ENCODE measurements around the gene DAP. TPM values are rescaled to one million over a fixed set of nuclear protein-coding genes. Genes with fewer than 3 reads are reported as not detected.

DAP gene
- total and polyA plus RNA-seq, 2 of the 13 experiments (the other 11 are each of a cell fraction or from before 2014, with no cell fraction given): 22.0 to 57.5 TPM

DNA sequence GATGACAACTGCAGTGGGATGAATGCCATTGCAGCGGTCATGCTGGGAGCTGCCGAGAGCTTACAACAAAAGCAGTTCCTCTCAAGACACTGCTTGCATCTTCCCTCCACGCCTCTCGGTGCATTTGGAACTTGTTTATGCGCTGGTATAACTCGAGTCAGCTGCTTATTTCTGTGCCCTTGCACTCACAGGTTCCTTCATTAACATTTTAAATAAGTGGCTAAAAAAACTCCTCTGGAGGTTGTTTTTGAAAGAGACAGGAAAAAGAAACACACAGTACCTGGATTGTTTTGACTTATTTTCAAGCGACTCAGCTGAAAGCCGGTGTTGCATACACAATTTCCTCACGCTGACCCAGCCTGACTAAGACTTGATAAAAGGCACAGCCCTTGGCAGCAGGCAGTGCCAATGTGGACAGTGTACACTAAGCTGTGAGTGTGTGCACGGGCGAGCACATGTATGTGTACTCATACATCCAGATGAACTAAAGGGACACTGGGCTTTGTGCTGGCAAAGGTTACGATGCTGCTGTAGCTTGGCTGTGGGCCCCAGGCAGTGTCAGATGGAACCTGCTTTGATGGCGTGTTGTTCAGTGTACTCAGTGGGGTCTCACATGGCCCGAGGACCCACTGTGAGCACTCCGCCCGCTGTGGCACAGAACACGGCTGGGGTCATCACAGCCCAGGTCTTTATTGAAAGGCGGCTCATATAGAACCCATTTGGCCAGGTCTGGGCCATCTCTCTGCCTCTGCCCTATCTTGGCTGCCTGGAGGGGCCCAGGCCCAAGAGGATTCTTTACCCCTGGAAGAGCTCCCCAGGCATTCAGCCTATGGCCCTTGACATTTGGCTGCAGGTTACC, 104.8 kb downstream of the DAP start:
- Histone ChIP-seq H3K36me3 (replicated peaks in 1 of 2; ENCODE audit: control insufficient read depth in 1 of 2, insufficient read depth in 2 of 2, low read length in 2 of 2) (no peaks in the 10 kb centered on the region), H3K9ac (ENCODE audit: insufficient read depth, low read depth, low read length) (no peak overlapping the region), H2AFZ (ENCODE audit: low read length) (no peak overlapping the region), H3K4me2 (ENCODE audit: low read depth, low read length) (no peak overlapping the region), H3K9me3 (ENCODE audit: low read length) (no peaks in the 10 kb centered on the region), H3K27me3 (ENCODE audit: control insufficient read depth in 1 of 2, insufficient read depth in 2 of 2, low read length in 2 of 2) (peaks cover 4 to 32% of the 10 kb centered on the region in 2 experiments; a peak in 3 of 5 replicates), H3K27ac (ENCODE audit: extremely low read length, insufficient read depth, low read length) (no peak overlapping the region), H3K79me2 (ENCODE audit: insufficient read depth, low read length) (no peaks in the 10 kb centered on the region), H3K4me3 (replicated peaks in 1 of 3; ENCODE audit: insufficient read depth in 1 of 3, low read depth in 2 of 3, low read length in 3 of 3) (no peak overlapping the region), H3K4me1 (ENCODE audit: insufficient read depth, low read length) (no peaks in the 10 kb centered on the region), H4K20me1 (ENCODE audit: insufficient read depth, low read length) (no peaks in the 10 kb centered on the region)
- 48% methylated on average over 12 of the region's 18 CpGs for WGBS (ENCODE audit: low lambda C conversion rate)
- no peak for TF ChIP-seq TCF7 (IDR thresholded peaks at IDR 0.05; ENCODE audit: low read depth)
- no peak for TF ChIP-seq ZNF713 (CRISPR knock-in tag; IDR thresholded peaks at IDR 0.05)
- TF ChIP-seq NKX3-1 (CRISPR knock-in tag; IDR thresholded peaks at IDR 0.05): no peak
- TF ChIP-seq STAT5B (CRISPR knock-in tag; IDR thresholded peaks at IDR 0.05): no peak
- no peak for TF ChIP-seq RNF2 (conservative IDR thresholded peaks at IDR 0.05; ENCODE audit: low read depth)
- TF ChIP-seq, protein P1, sequence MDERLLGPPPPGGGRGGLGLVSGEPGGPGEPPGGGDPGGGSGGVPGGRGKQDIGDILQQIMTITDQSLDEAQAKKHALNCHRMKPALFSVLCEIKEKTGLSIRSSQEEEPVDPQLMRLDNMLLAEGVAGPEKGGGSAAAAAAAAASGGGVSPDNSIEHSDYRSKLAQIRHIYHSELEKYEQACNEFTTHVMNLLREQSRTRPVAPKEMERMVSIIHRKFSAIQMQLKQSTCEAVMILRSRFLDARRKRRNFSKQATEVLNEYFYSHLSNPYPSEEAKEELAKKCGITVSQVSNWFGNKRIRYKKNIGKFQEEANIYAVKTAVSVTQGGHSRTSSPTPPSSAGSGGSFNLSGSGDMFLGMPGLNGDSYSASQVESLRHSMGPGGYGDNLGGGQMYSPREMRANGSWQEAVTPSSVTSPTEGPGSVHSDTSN (CRISPR knock-in tag; IDR thresholded peaks at IDR 0.05): no peak
- TF ChIP-seq, protein P2, sequence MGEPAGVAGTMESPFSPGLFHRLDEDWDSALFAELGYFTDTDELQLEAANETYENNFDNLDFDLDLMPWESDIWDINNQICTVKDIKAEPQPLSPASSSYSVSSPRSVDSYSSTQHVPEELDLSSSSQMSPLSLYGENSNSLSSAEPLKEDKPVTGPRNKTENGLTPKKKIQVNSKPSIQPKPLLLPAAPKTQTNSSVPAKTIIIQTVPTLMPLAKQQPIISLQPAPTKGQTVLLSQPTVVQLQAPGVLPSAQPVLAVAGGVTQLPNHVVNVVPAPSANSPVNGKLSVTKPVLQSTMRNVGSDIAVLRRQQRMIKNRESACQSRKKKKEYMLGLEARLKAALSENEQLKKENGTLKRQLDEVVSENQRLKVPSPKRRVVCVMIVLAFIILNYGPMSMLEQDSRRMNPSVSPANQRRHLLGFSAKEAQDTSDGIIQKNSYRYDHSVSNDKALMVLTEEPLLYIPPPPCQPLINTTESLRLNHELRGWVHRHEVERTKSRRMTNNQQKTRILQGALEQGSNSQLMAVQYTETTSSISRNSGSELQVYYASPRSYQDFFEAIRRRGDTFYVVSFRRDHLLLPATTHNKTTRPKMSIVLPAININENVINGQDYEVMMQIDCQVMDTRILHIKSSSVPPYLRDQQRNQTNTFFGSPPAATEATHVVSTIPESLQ (CRISPR knock-in tag; conservative IDR thresholded peaks at IDR 0.05): no peak
- TF ChIP-seq, protein P3, sequence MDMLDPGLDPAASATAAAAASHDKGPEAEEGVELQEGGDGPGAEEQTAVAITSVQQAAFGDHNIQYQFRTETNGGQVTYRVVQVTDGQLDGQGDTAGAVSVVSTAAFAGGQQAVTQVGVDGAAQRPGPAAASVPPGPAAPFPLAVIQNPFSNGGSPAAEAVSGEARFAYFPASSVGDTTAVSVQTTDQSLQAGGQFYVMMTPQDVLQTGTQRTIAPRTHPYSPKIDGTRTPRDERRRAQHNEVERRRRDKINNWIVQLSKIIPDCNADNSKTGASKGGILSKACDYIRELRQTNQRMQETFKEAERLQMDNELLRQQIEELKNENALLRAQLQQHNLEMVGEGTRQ (IDR thresholded peaks at IDR 0.05; ENCODE audit: low read depth, low read length): no peak
- TF ChIP-seq, protein P3 (CRISPR knock-in tag; IDR thresholded peaks at IDR 0.05; ENCODE audit: borderline replicate concordance): no peak
- TF ChIP-seq ZNF841 (CRISPR knock-in tag; IDR thresholded peaks at IDR 0.05; ENCODE audit: borderline replicate concordance): no peak
- no peak for TF ChIP-seq ZSCAN20 (CRISPR knock-in tag; IDR thresholded peaks at IDR 0.05; ENCODE audit: borderline replicate concordance)
- BruUV-seq (replicated peaks): no TSS peak
- in situ Hi-C loops (cut with HindIII; ENCODE audit: extremely low pct_ligation_motif_present, low pct_unique_long_range_greater_than_20kb) (no loop called here), intact Hi-C loops (cut with micrococcal nuclease; ENCODE audit: unreplicated experiment) (no loop called here)
- ATAC-seq (no peak), DNase-seq (ENCODE audit: low spot score) (no peak), FAIRE-seq (no peak)
- CTCF ChIA-PET (ENCODE audit: low intra/inter-chr PET ratio, low total read pairs): no interaction called here
- POLR2A ChIA-PET: no interaction called here

Data from HepG2 (cell line).